Smooth muscle cell (in vitro differentiated cells): ENCODE data around the gene FNDC3B. TPM values are rescaled to one million over a fixed set of nuclear protein-coding genes. Genes with fewer than 3 reads are reported as not detected.
A peak's percentile ranks its signal among the peaks of the same experiment; 100 is the strongest.

Source experiments
- DNase-seq: peaks from one replicate; lab custom pipeline; 2025; ENCODE audit not compliant: unreplicated experiment; lab: John Stamatoyannopoulos, UW
- H2AFZ ChIP-seq: fragments of 200-600 bp; sonication (generic); 2 replicates; pipeline ENCODE4 v1.6.0; 2016; ENCODE audit warnings: antibody characterized with exemption, low read depth, mild to moderate bottlenecking
- H3F3A ChIP-seq: fragments of 200-600 bp; sonication (generic); 2 replicates; pipeline ENCODE4 v1.6.0; 2017; ENCODE audit warnings: antibody characterized with exemption, low read depth
- H3K27ac ChIP-seq: fragments of 200-600 bp; sonication (generic); 2 replicates; pipeline ENCODE4 v1.5.1; 2016; ENCODE audit warnings: low read depth, mild to moderate bottlenecking
- H3K27me3 ChIP-seq: fragments of 200-600 bp; sonication (generic); 2 replicates; pipeline ENCODE4 v1.6.1; 2016; ENCODE audit warnings: low read depth, mild to moderate bottlenecking
- H3K36me3 ChIP-seq: fragments of 200-600 bp; sonication (generic); 2 replicates; pipeline ENCODE4 v1.5.1; 2016; ENCODE audit warnings: low read depth
- H3K4me1 ChIP-seq: fragments of 200-600 bp; sonication (generic); 2 replicates; pipeline ENCODE4 v1.5.1; 2016; ENCODE audit warnings: low read depth
- H3K4me2 ChIP-seq: fragments of 200-600 bp; sonication (generic); 2 replicates; pipeline ENCODE4 v1.6.0; 2016; ENCODE audit warnings: mild to moderate bottlenecking
- H3K4me3 ChIP-seq: fragments of 200-600 bp; sonication (generic); 2 replicates; pipeline ENCODE4 v1.5.1; 2016; ENCODE audit warnings: mild to moderate bottlenecking
- H3K79me2 ChIP-seq: fragments of 200-600 bp; sonication (generic); 2 replicates; pipeline ENCODE4 v1.6.0; 2016; ENCODE audit warnings: low read depth, mild to moderate bottlenecking
- H3K9ac ChIP-seq: fragments of 200-600 bp; sonication (generic); 2 replicates; pipeline ENCODE4 v1.6.0; 2016; ENCODE audit warnings: low read depth
- H3K9me3 ChIP-seq: fragments of 200-600 bp; sonication (generic); replicated peaks from 2 replicates; pipeline ENCODE4 v1.5.1; 2016; ENCODE audit warnings: low read depth
- H4K20me1 ChIP-seq: fragments of 200-600 bp; sonication (generic); 2 replicates; pipeline ENCODE4 v1.6.0; 2016; ENCODE audit warnings: low read depth
- CTCF ChIP-seq: fragments of 200-600 bp; sonication (generic); IDR thresholded peaks from 2 replicates; pipeline ENCODE4 v1.5.1; 2017; ENCODE audit warnings: borderline replicate concordance, mild to moderate bottlenecking, antibody characterized with exemption; ENCODE audit not compliant: insufficient read depth, poor library complexity, severe bottlenecking
- WGBS: methylation state at CpG from one replicate; pipeline ENCODE4 v1.1.7; 2016; ENCODE audit warnings: low lambda C conversion rate; 5-methylcytosine and 5-hydroxymethylcytosine counted together
- polyA plus RNA-seq: library from polyadenylated mRNA; unstranded; fragments of >200 nt; fragmentation: Nextera tagmentation; extraction: Ambion mirVana; gene quantifications from 2 replicates; pipeline ENCODE4 v1.2.1, GENCODE V29; 2016
- small RNA-seq: library from RNA; depleted of rRNA; stranded (forward); fragments of <200 nt; gene quantifications from one replicate; pipeline ENCODE3, GENCODE V24; 2014
- total RNA-seq: library from RNA; depleted of rRNA; stranded (reverse); fragments of >200 nt; gene quantifications from 2 replicates; pipeline ENCODE4 v1.2.3, GENCODE V29; 2014

FNDC3B gene
- total and polyA plus RNA-seq, 2 experiments from 2014 or later = 149 to 294 TPM

DNA sequence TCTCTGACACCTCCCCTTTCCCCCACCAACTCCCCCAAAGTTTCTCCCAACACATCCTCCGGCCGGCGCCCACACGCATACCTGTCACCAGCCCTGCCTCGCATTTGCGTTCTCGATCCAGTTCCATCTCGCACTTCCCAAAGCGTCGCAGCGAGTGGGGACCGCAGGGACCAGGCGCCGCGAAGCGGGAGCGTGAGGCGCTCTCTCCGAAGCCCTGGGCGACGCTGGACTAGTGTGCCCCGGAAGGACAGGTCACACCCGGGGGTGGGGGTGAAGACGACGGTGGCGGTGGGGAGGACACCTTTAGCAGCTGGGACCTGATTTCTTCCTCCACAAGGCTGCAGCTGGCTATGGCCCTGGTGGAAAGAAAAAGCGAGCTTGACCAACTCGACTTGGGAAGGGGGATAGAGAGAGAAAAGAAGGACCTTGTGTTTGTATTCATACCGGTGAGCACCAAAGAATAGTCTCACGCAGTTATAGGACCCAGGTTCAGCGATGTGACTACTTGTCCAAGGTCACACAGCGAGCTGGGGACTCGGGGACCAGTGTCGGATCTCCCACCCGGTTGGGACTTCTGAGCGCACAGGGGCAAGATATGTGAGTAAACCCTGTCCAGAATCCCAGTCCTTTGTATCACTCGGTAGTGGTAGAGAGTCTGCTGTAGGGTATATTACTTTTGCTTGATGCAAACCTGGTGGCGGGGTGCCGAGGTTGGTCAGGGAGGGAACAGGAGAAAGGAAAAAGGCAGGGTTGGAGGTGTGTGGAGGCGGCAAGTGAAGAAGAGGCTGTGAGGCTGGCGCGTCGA is 409.5 kb downstream of the FNDC3B start:
- no peaks in the 10 kb centered on the region for H4K20me1 ChIP-seq
- no peak overlapping the region for H3K4me2 ChIP-seq
- no peaks in the 10 kb centered on the region for H3F3A ChIP-seq
- H3K4me3 ChIP-seq = no peak overlapping the region
- no peak for DNase-seq
- H3K9me3 ChIP-seq = no peaks in the 10 kb centered on the region
- 25% methylated on average over 43 of the region's 43 CpGs for WGBS
- H2AFZ ChIP-seq = no peak overlapping the region
- peaks cover 92% of the 10 kb centered on the region for H3K27me3 ChIP-seq
- H3K4me1 ChIP-seq = no peaks in the 10 kb centered on the region
- no peaks in the 10 kb centered on the region for H3K36me3 ChIP-seq
- H3K27ac ChIP-seq = no peak overlapping the region
- no peaks in the 10 kb centered on the region for H3K79me2 ChIP-seq
- H3K9ac ChIP-seq = no peak overlapping the region
- TF ChIP-seq CTCF = no peak

DNA sequence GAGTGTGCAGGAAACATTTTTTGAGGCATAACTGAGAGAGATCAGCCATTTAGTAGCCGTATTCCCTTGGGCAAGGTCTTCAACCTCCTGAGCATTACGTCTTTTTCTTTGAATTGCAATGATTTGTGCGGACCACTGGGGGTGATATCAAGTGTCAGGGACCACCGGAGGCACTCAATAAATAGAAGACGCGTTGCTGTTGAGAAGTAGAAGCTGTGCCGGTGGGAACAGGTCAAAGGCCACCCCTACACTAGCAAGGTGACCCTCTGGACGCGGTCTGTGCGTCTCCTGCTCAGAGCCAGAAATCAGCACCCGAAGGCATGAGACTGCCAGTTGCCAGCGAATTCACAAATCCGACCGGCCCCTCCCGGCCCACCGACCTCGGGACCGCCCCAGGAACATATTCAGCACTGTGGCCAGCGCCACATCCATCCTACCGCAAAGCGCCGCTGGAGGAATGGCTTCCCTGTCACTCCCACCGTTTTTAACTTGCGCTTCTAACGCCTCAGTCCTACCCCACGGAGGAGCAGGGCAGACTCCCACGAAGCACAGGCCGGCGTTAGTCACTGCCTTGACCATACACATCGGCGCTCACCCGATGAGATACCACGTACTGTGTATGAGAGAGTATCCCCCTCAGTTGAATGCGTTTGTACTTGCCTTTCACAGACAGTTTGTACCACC is 410.2 kb downstream of the FNDC3B start:
- Histone ChIP-seq H2AFZ (no peak overlapping the region), H3K79me2 (no peaks in the 10 kb centered on the region), H3K9ac (no peak overlapping the region), H3K4me1 (no peaks in the 10 kb centered on the region), H3K27me3 (peaks cover 92% of the 10 kb centered on the region), H4K20me1 (no peaks in the 10 kb centered on the region), H3K9me3 (no peaks in the 10 kb centered on the region), H3K4me2 (peak overlapping the region; percentile 73), H3K36me3 (no peaks in the 10 kb centered on the region), H3K4me3 (no peak overlapping the region), H3K27ac (no peak overlapping the region), H3F3A (no peaks in the 10 kb centered on the region)
- 10% methylated on average over 34 of the region's 34 CpGs for WGBS
- peak; percentile 14 for DNase-seq
- TF ChIP-seq CTCF = no peak

Small RNA genes lying within 50 kb of the gene (small RNA-seq; reads per million reads assigned to genes)
- gene RN7SL141P = 0.66 reads per million, percentile 22 among the genes with 10 or more reads in this experiment

Other genes starting within 250 kb of the FNDC3B start
- 33.8 and 36.1 TPM in 2 replicates for gene PLD1, start 229.1 kb upstream of the FNDC3B start, total RNA-seq
- 15.2 and 15.6 TPM in 2 replicates for gene PLD1, start 229.1 kb upstream of the FNDC3B start, polyA plus RNA-seq
- not detected in 2 replicates for gene TMEM212, start 196.2 kb upstream of the FNDC3B start, total RNA-seq
- not detected in 2 replicates for gene TMEM212, start 196.2 kb upstream of the FNDC3B start, polyA plus RNA-seq